Hematopoietic multipotent progenitor cell treated with erythropoietin and hydrocortisone succinate and interleukin-3 and kit ligand, for 15 days (in vitro differentiated cells): ENCODE data around the gene PIERCE2.
"Not testable (repeated sequence)": the region's sequence is repeated elsewhere in the genome, so short reads cannot be mapped to it uniquely, and the experiment has no call there.

Experiments used
- DNase-seq: peaks from one replicate; pipeline ENCODE4 v3.0.0-alpha.2; 2015; ENCODE audit warnings: low spot score

The PIERCE2 gene, protein sequence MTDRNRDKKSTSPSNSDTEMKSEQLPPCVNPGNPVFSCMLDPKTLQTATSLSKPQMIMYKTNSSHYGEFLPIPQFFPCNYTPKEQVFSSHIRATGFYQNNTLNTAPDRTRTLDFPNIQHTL

DNA sequence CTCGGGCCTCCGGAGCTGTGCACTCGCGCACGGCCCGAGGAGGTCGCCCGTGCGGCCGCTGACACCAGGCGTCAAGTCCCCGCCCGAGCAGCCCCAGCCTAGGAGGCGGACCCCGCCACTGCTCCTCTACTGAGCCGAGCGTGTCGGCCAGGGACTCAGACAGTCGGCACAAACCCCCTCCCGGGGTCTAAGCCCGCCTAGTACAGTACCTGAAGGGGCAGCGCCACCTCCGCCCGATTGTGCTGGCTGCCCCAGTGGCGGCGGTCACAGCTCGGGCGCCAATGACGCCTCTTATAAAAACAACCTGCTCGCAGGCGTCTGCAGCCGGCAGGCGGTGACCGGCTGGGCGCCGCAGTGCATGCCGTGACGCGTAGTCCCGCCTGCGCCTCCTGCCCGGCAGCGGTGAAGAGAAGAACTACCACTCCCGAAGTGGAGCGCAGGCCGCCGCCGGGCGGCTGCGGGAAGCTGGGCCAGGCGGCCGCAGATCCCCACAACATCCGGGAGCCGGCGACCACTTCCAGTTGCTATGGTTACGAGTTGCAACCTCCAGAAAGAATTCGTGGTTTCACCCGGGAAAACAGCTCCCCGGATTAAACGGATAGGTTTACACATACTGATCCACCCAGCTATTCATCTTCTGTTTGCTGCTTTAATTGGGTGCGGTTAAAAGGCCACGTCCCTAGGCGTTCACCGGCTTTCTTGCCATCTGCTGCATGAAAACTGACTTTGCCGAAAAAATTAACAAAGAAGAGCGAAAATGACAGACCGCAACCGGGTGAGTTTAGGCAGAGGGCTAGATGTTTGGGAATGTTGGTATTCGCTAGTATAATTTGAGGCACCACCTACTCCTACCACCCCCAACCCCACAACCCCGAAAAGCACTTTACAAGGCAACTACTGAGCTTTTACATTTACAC lies at the start of gene PIERCE2, which contains the start of gene CCPG1:
Gene PIERCE2 (plus strand): TSS at position 484 of the 917 bp plus-strand sequence. CDS start 274 bp downstream, at position 758.
Gene CCPG1 (minus strand): TSS at position 348 of the 917 bp plus-strand sequence. CDS start 18,935 bp downstream, outside the sequence.
- DNase-seq = peak; percentile 90

DNA sequence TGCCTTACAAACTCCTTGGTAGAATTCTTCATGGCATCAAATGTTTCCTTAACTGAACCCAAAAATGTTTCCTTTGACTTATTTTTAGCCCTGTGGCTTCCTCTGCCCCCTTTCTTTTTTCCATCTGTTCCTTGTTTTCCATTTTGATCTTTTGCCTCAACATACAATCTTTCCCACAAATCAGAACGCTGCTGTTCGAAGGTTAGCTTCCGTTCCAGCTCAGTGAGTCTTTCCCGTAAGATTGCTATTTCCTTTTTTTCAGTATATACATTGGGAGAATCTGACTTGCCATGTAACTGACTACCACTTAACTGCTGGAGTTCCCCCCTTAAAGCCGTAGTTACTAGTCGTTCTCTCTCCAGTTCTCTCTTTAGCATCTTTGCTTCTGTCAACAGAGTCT lies 48.0 kb upstream of the PIERCE2 start:
- DNase-seq = no peak

DNA sequence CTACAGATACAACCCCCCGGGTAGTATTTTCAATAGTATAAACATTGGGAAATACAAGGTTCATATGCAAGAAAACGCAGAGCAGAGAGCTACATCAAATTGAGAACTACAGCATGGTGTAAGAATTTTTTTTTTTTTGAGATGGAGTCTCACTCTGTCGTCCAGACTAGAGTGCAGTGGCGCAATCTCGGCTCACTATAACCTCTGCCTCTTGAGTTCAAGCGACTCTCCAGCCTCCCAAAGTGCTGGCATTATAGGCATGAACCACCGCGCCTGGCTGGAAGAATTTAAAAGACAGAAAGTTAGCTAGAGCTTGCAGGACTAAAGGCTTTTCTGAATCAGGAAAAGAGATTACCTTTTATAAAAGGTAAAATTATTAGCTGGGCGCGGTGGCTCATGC lies 47.2 kb upstream of the PIERCE2 start:
- DNase-seq = no peak

DNA sequence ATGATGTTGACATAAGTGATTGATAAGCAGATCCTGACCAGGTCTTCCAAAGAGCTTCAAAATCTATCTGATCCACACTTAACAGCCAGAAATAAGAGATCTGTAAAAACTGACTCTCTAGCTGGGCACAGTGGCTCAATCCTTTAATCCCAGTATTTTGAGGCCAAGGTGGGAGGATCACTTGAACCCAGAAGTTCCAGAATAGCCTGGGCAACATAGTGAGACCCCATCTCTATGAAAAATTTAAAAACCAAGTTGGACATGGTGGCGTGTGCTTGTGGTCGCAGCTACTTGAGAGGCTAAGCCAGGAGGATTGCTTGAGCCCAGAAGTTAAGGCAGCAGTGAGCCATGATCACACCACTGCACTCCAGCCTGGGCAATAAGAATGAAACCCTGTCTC lies 45.7 kb upstream of the PIERCE2 start:
- DNase-seq = no peak

DNA sequence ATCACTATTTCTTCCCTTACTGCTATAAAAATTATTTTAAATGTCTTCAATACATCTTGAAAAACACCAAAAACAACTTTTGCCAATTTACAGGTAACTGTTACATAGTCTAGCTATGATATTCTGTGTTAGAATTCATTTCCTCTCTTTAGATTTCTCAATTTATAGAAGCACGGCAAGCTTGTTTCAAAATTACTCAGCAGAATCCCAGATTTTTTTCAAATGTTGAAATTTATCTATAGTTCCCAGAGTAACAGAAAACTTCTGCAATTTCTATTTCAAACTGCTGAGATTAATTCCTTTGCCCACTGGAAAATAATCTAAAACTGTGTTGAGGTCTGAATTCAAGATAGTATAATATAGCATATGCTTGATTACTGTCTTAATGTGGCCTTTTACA lies 41.3 kb upstream of the PIERCE2 start:
- no peak for DNase-seq

DNA sequence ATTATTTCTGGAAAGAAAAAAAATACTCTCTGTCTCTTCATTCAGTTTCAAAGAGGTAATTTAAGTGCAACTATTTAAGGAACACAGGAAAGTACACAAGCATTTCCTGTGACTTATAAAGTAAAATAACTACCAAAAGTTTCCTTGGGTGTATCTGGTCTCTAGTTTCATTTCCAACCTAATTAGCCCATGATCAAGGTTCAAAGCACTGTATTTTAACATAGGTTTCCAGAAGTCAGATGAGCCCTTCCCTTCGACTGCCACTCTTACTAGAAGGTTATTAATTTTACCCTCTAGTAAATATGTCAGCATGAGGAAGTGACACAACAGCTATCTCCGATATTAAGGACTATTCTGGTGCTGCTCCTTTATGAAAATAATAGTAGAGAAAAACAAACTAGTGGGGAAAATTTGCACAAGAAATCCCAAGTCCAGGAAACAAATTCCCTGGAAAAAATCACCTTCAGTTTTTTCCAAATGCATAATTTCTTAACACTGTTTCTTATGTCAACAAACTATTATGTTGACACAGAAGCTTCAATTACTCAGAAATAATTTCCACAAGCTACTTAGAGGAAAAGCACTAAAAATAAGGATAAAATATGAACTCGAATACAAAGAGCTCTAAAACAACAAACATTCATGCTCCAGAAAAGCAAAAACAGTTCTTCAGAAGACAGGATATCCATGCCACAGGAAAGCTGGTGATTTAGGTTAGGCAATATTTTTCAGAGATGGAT lies 35.4 kb upstream of the PIERCE2 start:
- DNase-seq = no peak

DNA sequence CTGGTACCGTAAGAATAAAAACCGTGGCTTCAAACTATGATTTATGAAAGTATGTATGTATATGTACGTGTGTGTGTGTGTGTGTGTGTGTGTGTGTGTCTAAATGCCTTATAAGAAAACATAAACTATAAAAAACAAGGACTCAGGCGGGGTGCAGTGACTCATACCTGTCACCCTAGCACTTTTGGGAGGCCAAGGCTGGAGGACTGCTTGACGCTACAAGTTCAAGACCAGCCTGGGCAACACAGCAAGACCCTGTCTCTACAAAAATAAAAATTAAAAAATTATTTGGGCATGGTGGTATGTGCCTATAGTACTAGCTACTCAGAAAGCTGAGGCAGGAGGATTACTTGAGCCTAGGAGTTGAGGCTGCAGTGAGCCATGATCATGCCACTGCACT lies 29.2 kb upstream of the PIERCE2 start:
- no peak for DNase-seq

DNA sequence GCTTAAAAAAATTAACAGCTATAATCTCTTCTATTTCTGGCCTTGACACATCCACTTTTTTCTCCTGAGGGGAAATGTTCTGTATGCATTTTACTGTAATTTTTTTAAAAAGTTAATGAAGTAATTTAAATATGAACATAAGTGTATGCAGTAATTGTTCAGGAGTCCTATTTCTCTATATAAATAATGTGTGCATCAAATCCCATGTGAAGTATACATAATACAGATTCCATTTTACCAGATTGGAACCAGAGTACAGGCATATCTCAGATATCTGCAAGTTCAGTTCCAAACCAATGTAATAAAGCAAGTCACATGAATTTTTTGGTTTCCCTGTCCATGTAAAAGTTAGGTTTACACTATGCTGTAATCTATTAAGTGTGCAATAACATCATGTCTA lies 26.7 kb upstream of the PIERCE2 start:
- DNase-seq = no peak

DNA sequence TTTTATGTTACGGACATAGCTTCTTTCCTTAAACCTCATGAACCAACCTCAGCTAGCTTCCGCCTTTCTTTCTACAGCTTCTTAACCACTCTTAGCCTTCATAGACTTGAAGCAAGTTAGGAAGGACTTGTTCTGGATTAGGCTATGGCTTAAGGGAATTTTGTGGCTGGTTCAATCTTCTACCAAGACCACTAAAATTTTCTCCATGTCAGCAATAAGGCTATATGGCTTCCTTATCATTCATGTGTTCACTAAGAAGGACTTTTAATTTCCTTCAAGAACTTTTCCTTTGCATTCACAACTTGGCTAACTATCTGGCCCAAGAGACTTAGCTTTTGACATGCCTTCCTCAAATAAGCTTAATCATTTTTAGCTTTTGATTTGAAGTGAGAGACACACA lies 24.6 kb upstream of the PIERCE2 start:
- no peak for DNase-seq

DNA sequence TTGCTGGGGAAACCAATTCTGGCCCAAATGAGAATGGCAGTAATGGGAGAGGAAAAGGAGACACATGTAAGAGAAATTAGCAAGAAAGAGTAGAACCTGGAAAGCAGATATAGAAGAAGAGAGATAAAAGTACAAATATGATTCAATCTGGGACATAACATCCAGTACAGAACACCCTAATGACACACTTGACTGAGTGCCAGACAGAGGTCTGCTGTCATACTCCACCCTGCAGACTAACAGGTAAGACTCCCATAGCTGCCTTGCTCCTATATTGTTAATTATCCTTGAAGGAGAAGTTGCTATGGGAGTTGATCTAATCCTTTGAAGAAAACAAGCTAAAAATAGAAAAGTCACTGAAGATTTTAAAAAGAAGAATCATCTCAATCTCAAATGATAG lies 21.3 kb upstream of the PIERCE2 start:
- DNase-seq = no peak

DNA sequence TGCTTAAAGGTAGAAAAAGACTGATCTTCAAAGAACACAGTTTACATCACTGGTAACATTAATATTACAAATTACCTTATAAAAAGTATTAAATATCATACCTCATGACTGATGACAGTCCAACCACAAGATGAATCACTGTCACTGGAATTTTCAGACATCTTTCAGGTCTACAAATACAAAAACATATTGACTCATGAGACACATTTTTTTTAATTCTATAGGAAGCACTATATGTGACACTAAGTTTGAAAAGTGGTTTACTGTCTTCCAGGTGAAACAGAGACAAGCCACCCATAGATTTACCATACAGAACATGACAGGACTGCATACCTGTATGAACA lies 19.1 kb upstream of the PIERCE2 start:
- no peak for DNase-seq

DNA sequence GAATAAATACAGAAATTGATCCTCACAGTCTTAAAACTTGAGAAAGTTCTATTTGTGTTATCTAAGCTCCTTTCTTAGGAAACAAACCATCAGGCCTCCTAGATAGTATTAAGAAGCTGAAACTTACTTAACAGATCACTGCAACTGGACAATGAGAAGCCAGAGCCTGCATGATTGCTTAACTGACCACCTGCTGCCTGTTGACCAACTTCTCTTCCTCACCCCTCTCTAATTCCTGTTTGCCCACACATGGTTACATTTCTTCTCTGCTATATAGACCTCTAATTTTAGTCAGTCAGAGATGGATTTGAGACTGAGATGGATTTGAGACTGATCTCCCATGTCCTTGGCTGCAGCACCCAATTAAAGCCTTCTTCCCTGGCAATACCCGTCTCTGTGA lies 13.6 kb upstream of the PIERCE2 start:
- DNase-seq = no peak

DNA sequence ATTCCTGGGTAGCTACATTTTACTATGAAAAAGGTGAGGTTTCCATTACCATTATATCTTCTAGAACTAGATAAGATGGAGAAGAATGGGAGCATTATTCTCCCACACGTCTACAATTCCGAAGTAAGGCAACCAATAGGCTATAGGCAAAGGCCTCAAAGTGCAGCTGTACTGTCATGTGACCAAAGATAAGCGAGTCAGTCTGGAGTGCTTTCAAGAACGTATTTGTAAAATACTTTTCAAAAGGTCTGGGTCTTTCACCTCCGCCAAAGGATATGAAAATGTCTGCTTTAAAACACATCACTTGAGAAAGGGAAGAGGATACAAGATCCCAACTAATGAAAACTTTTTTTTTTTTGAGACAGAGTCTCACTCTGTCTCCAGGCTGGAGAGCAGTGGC lies 10.1 kb upstream of the PIERCE2 start:
- no peak for DNase-seq

DNA sequence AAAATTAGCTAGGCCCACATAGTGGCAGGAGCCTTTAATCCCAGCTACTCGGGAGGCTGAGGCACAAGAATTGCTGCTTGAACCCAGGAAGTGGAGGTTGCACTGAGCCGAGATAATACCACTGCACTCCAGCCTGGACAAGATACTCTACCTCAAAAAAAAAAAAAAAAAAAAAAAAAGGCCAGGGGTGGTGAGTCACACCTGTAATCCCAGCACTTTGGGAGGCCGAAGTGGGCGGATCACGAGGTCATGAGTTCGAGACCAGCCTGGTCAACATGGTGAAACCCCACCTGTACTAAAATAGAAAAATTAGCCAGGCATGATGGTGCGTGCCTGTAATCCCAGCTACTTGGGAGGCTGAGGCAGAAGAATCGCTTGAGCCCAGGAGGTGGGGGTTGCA lies 8.2 kb upstream of the PIERCE2 start:
- DNase-seq = not testable (repeated sequence)

DNA sequence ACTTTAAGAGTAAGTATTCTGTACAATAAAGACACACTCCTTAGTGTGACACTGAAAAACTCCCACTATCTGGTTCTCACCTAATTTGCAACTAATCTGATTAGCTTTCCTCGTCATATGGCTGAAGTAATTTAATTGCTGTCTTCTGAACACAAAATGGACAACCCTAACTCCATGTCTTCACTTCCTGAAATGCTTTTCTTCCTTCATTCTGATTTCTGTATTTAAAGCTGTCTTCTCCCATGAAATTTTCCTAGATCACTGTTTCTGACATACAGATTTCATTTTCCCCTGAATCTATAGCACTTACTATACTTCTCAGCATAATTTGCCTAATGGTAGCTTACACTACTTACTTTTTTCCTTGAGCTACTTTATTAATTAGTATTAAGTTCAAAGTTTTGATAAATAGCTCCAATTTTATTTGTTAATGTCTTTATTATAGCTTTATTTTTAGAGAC lies 6.5 kb upstream of the PIERCE2 start:
- DNase-seq = no peak

DNA sequence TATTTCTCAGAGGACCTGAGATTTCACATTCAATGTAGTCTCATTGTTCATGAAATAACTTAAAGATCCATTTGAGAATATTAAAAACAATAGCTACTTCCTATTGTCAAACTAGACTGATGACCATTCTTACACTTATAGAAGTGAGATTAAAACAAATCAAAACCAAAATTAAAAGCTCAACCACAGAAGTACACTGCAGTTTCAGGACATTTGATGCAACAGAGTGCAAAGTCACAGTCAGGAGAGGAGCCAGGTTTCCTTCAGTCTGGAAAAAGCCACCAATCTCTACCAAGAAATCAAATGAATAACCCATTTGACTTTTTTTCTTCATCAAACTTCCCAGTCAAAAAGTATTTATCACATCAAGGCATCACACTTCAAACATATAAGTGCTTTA lies 5.6 kb upstream of the PIERCE2 start:
- DNase-seq = no peak

DNA sequence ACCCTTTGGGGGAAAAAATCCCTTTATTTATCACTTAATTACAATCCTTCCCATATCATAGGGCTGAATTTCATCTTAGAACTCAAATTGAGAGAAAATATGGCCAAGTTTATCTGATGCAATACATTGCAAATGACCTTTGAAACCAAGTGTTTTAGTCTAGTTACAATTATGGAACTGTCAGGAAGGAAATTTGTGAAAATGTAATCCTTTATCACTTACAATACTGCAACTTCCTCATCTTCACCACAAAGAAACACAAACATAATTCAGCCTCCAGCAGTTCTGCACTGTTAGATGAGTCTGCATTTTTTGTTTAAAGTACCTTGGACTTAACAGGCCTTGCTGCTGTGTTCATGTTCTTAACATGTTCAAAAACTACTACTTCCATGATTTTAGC lies 4.8 kb upstream of the PIERCE2 start:
- peak; percentile 46 for DNase-seq

DNA sequence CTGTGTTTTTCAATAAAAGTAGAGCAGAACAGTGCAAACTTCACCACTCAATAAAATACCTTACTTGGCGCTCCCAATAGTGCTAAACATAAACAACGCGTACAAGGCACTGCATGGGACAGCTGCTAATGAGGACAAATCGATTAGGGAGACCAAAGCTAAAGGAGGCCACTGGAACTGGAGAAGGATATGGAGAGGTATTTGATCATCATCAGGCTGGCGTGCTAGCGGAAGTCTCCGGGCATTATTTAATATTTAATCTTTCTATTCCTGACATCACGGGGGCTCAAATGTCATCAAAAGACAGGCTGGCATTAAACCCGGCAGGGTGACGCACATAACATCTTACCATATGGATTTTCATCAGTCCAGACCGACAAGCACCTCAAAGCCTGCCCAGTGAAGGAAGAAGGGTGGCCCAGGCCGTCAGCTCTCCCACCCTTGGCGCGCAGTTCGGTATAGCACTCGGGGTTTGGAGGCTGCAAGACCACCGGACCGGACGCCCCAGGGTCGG lies 740 bp upstream of the PIERCE2 start:
- DNase-seq = no peak

DNA sequence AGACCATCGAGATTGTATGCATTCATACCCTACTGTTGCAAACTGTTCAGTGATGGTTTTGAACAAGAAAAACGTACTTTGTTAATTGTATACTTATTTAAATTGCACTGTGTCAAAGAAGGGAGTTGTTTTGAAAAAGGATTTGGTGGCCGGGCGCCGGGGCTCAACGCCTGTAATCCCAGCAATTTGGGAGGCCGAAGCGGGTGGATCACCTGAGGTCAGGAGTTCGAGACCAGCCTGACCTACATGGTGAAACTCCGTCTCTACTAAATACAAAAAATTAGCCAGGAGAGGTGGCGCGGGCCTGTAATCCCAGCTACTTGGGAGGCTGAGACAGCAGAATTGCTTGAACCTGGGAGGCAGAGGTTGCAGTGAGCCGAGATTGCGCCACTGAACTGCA lies 681 bp downstream of the PIERCE2 start:
- not testable (repeated sequence) for DNase-seq

DNA sequence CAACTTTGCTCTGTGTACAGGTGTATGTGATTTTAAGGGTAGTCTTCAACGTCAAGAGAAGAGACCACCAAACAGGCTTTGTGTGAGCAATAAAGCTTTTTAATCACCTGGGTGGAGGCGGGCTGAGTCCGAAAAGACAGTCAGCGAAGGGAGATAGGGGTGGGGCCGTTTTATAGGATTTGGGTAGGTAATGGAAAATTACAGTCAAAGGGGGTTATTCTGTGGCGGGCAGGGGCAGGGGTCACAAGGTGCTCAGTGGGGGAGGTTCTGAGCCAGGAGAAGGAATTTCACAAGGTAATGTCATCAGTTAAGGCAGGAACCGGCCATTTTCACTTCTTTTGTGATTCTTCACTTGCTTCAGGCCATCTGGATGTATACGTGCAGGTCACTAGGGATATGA lies 9.4 kb downstream of the PIERCE2 start:
- not testable (repeated sequence) for DNase-seq

DNA sequence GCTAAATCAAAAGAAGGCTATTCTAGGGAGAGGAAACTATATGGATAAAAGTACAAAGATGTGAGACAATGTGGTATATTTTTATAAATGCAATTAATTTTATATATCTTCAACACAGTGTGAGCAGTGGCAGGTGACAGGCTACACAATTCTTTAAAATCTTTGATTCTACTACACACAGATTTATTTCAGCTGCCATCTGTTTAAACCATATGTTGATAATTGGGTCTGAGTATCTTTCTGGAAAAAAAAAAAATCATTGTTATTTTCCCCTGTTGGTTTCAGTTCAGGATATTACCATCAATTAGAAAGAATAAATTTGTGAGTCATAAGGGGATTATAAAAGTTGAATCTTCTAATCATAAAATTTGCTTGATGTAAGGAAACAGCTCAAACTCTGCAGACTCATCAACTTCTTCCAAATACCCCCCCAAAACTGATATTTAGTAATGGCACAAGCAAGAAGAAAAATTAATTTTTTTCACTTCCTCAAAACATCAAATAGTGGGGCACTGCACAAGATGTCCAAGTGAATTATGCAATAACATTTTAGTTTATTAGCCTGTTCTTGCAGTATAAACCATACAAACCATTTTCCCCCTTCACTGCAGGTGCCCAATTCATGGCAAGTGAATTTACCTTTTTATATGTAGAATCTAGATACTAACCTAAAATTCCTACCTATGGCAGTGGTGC lies 12.0 kb downstream of the PIERCE2 start:
- DNase-seq = no peak

DNA sequence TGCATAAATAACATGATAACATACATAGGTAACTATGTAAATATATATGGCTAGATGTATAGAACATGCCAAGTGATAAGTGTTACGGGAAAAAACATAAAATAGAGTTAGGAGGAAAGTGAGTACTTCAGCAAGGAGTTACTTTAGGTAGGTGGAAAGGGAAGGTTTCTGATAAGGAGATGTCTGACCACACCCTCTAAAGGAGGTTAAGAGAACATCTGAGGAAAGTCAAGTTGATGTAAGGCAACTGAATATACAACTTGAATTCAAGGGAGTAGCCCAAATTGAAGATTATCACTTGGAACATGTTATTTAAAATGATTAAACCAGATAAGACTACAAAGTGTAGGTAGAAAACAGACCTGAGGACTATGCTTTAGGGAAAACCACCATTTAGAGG lies 13.8 kb downstream of the PIERCE2 start:
- DNase-seq = no peak
